ENCODE data around the gene NUAK1.

NUAK1 gene

DNA sequence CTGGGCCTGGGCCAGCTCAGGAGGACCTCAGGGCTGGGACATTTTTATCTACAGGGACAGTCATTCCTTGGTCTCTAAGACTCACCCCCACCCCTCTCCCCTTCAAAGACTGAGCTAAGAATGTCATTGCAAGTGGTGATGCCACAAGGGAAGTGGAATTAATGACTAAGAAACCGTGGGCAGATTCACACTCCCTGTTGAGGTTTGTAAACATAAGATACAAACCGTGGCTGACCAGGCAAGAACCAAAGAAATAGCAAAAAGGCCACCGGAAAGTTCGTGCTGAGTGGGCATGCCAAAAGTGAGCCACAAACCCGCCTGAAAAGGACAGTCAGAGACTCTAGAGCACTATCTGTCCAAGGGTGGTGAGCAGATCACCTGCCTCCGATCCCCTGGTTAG is 25.7 kb downstream of the NUAK1 start:
- DNase-seq (ENCODE audit: low read depth in 1 of 2, low spot score in 1 of 2), result peak in 1 of 2 experiments; percentile 8
- Histone ChIP-seq H3K27me3 (ENCODE audit: insufficient read depth, poor library complexity, severe bottlenecking) (peaks cover 4% of the 10 kb centered on the region), H3K4me3 (replicated peaks; ENCODE audit: insufficient read depth, low read length) (no peak overlapping the region), H3K27ac (replicated peaks) (no peak overlapping the region)
- TF ChIP-seq, protein P1, sequence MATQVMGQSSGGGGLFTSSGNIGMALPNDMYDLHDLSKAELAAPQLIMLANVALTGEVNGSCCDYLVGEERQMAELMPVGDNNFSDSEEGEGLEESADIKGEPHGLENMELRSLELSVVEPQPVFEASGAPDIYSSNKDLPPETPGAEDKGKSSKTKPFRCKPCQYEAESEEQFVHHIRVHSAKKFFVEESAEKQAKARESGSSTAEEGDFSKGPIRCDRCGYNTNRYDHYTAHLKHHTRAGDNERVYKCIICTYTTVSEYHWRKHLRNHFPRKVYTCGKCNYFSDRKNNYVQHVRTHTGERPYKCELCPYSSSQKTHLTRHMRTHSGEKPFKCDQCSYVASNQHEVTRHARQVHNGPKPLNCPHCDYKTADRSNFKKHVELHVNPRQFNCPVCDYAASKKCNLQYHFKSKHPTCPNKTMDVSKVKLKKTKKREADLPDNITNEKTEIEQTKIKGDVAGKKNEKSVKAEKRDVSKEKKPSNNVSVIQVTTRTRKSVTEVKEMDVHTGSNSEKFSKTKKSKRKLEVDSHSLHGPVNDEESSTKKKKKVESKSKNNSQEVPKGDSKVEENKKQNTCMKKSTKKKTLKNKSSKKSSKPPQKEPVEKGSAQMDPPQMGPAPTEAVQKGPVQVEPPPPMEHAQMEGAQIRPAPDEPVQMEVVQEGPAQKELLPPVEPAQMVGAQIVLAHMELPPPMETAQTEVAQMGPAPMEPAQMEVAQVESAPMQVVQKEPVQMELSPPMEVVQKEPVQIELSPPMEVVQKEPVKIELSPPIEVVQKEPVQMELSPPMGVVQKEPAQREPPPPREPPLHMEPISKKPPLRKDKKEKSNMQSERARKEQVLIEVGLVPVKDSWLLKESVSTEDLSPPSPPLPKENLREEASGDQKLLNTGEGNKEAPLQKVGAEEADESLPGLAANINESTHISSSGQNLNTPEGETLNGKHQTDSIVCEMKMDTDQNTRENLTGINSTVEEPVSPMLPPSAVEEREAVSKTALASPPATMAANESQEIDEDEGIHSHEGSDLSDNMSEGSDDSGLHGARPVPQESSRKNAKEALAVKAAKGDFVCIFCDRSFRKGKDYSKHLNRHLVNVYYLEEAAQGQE (IDR thresholded peaks at IDR 0.05; ENCODE audit: insufficient replicate concordance, low read depth), result no peak
- TF ChIP-seq SPI1 (IDR thresholded peaks at IDR 0.05; ENCODE audit: borderline replicate concordance, low read depth) (no peak), POLR2AphosphoS5 (IDR thresholded peaks at IDR 0.05; ENCODE audit: low read depth) (no peak), GABPA (IDR thresholded peaks at IDR 0.05; ENCODE audit: low read depth) (no peak)
- TF ChIP-seq, protein P2, sequence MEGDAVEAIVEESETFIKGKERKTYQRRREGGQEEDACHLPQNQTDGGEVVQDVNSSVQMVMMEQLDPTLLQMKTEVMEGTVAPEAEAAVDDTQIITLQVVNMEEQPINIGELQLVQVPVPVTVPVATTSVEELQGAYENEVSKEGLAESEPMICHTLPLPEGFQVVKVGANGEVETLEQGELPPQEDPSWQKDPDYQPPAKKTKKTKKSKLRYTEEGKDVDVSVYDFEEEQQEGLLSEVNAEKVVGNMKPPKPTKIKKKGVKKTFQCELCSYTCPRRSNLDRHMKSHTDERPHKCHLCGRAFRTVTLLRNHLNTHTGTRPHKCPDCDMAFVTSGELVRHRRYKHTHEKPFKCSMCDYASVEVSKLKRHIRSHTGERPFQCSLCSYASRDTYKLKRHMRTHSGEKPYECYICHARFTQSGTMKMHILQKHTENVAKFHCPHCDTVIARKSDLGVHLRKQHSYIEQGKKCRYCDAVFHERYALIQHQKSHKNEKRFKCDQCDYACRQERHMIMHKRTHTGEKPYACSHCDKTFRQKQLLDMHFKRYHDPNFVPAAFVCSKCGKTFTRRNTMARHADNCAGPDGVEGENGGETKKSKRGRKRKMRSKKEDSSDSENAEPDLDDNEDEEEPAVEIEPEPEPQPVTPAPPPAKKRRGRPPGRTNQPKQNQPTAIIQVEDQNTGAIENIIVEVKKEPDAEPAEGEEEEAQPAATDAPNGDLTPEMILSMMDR (IDR thresholded peaks at IDR 0.05; ENCODE audit: insufficient read depth, low read length), result no peak

DNA sequence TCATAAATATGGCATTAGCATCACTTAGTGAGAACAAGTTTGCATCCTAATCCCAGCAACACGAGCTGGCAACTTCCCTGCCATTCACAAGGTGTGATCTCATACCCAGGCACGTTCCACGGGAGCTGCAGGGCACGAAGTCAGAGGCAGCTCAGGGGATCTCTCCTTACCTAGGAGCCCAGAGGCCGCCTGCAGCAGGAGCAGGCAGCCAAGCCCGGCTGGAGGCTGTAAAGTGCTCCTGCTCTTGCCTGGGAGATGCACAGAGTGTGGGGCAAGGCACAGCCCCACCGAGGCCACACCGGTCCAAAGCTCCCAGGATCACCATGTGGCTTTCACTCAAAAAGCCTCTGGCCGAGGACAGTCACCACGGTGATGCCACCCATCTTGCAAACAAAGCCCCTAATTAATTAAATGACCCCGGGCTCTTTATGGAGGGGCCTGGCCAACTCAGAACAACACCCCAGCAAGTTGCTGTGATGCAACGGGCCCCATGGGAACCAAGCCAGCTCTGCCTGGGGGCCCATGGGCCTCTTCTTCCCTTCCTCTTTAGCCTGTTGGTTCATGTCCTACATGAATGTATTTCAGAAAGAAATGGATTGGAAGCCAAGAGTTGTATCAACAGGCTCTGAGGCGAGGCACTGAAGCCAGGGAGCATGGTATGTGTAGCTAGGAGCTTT is 26.5 kb downstream of the NUAK1 start:
- TF ChIP-seq GABPA (IDR thresholded peaks at IDR 0.05; ENCODE audit: low read depth) (no peak), SPI1 (IDR thresholded peaks at IDR 0.05; ENCODE audit: borderline replicate concordance, low read depth) (no peak), POLR2AphosphoS5 (IDR thresholded peaks at IDR 0.05; ENCODE audit: low read depth) (no peak)
- TF ChIP-seq, protein P2 (IDR thresholded peaks at IDR 0.05; ENCODE audit: insufficient read depth, low read length), result no peak
- TF ChIP-seq, protein P1 (IDR thresholded peaks at IDR 0.05; ENCODE audit: insufficient replicate concordance, low read depth), result no peak
- DNase-seq (ENCODE audit: low read depth in 1 of 2, low spot score in 1 of 2), result peak in 1 of 2 experiments; percentile 6
- H3K4me3 ChIP-seq (replicated peaks; ENCODE audit: insufficient read depth, low read length), result no peak overlapping the region
- H3K27ac ChIP-seq (replicated peaks), result no peak overlapping the region
- H3K27me3 ChIP-seq (ENCODE audit: insufficient read depth, poor library complexity, severe bottlenecking), result peaks cover 6% of the 10 kb centered on the region

DNA sequence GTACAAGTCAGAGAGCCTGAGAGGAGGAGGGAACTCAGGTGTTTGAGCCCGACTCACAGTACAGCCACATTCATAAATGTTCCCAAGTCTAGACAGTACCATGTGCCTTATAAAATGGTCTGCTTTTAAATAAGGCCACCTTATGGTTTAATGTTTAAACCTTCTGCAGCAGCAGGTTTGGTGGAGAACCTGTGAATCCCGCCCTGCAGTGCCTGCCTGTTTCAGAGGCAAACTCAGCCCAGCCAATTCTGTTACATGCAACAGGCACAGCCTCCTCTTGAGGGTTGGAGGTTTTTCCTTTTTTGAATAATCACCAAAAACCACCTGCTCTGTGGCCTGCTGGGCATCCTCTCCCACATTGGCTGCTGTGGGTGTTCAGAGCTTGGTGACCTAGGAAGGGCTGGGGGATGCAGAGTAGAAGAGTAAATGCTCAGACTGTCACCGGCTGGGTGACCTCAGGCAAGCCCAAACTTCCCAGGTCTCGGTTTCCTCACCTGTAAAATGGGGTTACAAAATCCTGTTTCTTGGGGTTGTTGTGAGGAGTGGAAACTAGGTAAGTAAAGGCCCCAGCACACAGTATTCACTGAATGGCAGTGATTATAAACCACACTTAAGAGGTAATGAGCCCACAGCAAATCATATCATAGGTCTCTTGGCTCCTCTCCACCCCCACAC is 28.0 kb downstream of the NUAK1 start:
- no peak overlapping the region for H3K27ac ChIP-seq (replicated peaks)
- no peak for DNase-seq (ENCODE audit: low read depth in 1 of 2, low spot score in 1 of 2)
- TF ChIP-seq GABPA (IDR thresholded peaks at IDR 0.05; ENCODE audit: low read depth) (no peak), SPI1 (IDR thresholded peaks at IDR 0.05; ENCODE audit: borderline replicate concordance, low read depth) (no peak), POLR2AphosphoS5 (IDR thresholded peaks at IDR 0.05; ENCODE audit: low read depth) (no peak)
- TF ChIP-seq, protein P1 (IDR thresholded peaks at IDR 0.05; ENCODE audit: insufficient replicate concordance, low read depth), result no peak
- TF ChIP-seq, protein P2 (IDR thresholded peaks at IDR 0.05; ENCODE audit: insufficient read depth, low read length), result no peak
- H3K27me3 ChIP-seq (ENCODE audit: insufficient read depth, poor library complexity, severe bottlenecking), result peaks cover 6% of the 10 kb centered on the region
- no peak overlapping the region for H3K4me3 ChIP-seq (replicated peaks; ENCODE audit: insufficient read depth, low read length)
